BLaER1 (cell line): Measurements from ENCODE around the gene BLMH.

Experiments used
- H3K27ac ChIP-seq: shearing (Covaris generic); formaldehyde crosslinking; 2 replicates; pipeline ENCODE4 v1.8.1; 2022
- H3K27me3 ChIP-seq: shearing (Covaris generic); formaldehyde crosslinking; 2 replicates; pipeline ENCODE4 v1.8.1; 2022
- H3K36me3 ChIP-seq: shearing (Covaris generic); formaldehyde crosslinking; 2 replicates; pipeline ENCODE4 v1.8.1; 2022
- H3K4me1 ChIP-seq: shearing (Covaris generic); formaldehyde crosslinking; 2 replicates; pipeline ENCODE4 v1.8.1; 2022
- H3K4me2 ChIP-seq: shearing (Covaris generic); formaldehyde crosslinking; 2 replicates; pipeline ENCODE4 v1.8.1; 2022
- H3K4me3 ChIP-seq: shearing (Covaris generic); formaldehyde crosslinking; 2 replicates; pipeline ENCODE4 v1.8.1; 2022
- H3K9ac ChIP-seq: shearing (Covaris generic); formaldehyde crosslinking; 2 replicates; pipeline ENCODE4 v1.8.1; 2022
- H3K9me3 ChIP-seq: shearing (Covaris generic); formaldehyde crosslinking; 2 replicates; pipeline ENCODE4 v1.8.1; 2022
- H4K20me1 ChIP-seq: shearing (Covaris generic); formaldehyde crosslinking; 2 replicates; pipeline ENCODE4 v1.8.1; 2022
- Cebpa-rat ChIP-seq: shearing (Covaris generic); IDR thresholded peaks from 2 replicates; pipeline ENCODE4 v1.8.1; 2022

BLMH gene

GRCh38 chr17:30222721-30223175 lies 69.0 kb downstream of the BLMH start:
- no peaks in the 10 kb centered on the region for H3K9me3 ChIP-seq
- H3K4me1 ChIP-seq = peaks cover 4% of the 10 kb centered on the region
- H3K9ac ChIP-seq = no peak overlapping the region
- no peak overlapping the region for H3K4me2 ChIP-seq
- no peaks in the 10 kb centered on the region for H3K27me3 ChIP-seq
- no peaks in the 10 kb centered on the region for H4K20me1 ChIP-seq
- H3K27ac ChIP-seq = no peak overlapping the region
- TF ChIP-seq Cebpa-rat = no peak
- no peaks in the 10 kb centered on the region for H3K36me3 ChIP-seq
- H3K4me3 ChIP-seq = no peak overlapping the region

DNA sequence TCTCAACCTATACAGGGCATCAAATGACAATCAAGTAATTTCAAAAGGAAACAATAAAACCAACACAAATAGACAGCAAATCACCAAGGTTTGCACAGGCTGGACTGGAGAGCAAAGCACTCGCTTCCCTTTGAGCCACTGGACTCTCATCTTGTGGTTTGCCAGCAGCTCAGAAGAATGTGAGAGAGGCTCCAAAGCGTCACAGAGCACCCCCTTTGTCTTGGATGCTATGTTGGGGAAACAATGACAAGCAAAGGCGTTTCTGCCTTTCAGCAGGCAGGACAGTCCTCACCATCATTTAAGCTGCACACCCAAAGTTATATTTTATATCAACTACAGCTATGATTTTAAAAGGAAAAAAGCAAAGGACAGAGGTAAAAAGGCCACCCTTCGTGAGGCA lies 69.5 kb downstream of the BLMH start:
- Histone ChIP-seq H3K27ac (no peak overlapping the region), H3K4me1 (no peaks in the 10 kb centered on the region), H3K9ac (no peak overlapping the region)

DNA sequence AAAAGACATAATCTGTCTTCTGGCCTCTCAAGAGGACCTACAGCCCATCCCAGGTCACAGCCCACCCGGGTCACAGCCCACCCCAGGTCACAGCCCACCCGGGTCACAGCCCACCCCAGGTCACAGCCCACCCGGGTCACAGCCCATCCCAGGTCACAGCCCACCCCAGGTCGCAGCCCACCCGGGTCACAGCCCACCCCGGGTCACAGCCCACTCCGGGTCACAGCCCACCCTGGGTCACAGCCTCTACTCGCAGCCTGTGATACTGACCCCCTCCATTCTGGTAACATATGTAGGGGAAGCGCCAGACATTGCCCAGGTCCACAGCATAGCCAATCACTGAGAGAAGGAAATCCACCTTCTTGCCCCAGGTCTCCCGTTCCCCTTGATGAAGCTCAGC lies 70.4 kb downstream of the BLMH start:
- no peaks in the 10 kb centered on the region for H3K4me1 ChIP-seq
- no peak overlapping the region for H3K27ac ChIP-seq
- H4K20me1 ChIP-seq = no peaks in the 10 kb centered on the region
- no peak for TF ChIP-seq Cebpa-rat
- H3K9ac ChIP-seq = no peak overlapping the region
- H3K9me3 ChIP-seq = no peaks in the 10 kb centered on the region
- H3K36me3 ChIP-seq = no peaks in the 10 kb centered on the region
- H3K4me2 ChIP-seq = no peak overlapping the region
- H3K27me3 ChIP-seq = no peaks in the 10 kb centered on the region
- H3K4me3 ChIP-seq = no peak overlapping the region

More for the DNA sequence above, 69.5 kb downstream of the BLMH start:
- no peak overlapping the region for H3K4me3 ChIP-seq
- no peaks in the 10 kb centered on the region for H3K36me3 ChIP-seq
- no peaks in the 10 kb centered on the region for H3K9me3 ChIP-seq
- H3K4me2 ChIP-seq = no peak overlapping the region
- no peaks in the 10 kb centered on the region for H4K20me1 ChIP-seq
- H3K27me3 ChIP-seq = no peaks in the 10 kb centered on the region
- TF ChIP-seq Cebpa-rat = no peak

DNA sequence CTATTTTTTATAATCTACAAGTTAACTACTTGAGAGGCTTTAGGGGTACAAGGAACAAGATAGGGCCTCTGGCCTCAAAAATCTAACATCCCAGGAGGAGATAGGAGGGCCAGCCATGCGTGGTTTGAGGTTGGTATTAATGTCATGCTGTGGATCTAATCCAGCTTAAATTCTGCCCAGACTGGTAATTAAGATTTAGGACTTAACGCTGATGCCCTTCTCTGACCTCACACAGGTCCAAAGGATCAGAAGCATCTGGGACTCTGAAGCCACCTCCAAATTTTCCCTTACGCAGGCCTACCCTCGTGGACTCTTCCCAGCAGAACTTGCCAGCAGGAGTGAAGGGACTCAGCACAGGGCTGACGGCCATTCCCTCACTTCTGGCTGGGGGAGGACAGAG lies 71.3 kb downstream of the BLMH start:
- Histone ChIP-seq H3K27me3 (no peaks in the 10 kb centered on the region), H3K9ac (no peak overlapping the region), H3K4me3 (no peak overlapping the region), H3K27ac (no peak overlapping the region), H3K9me3 (no peaks in the 10 kb centered on the region), H3K4me1 (no peaks in the 10 kb centered on the region), H3K36me3 (no peaks in the 10 kb centered on the region), H3K4me2 (no peak overlapping the region), H4K20me1 (no peaks in the 10 kb centered on the region)
- TF ChIP-seq Cebpa-rat = no peak

- H3K36me3 ChIP-seq = no peaks in the 10 kb centered on the region
- no peak for TF ChIP-seq Cebpa-rat
- no peaks in the 10 kb centered on the region for H4K20me1 ChIP-seq
- H3K27ac ChIP-seq = no peak overlapping the region
- no peaks in the 10 kb centered on the region for H3K27me3 ChIP-seq
- no peak overlapping the region for H3K4me3 ChIP-seq
- no peak overlapping the region for H3K4me2 ChIP-seq
- H3K9me3 ChIP-seq = no peaks in the 10 kb centered on the region
- no peak overlapping the region for H3K9ac ChIP-seq
- H3K4me1 ChIP-seq = no peaks in the 10 kb centered on the region
Measured at GRCh38 chr17:30219833-30220232, 71.9 kb downstream of the BLMH start.

DNA sequence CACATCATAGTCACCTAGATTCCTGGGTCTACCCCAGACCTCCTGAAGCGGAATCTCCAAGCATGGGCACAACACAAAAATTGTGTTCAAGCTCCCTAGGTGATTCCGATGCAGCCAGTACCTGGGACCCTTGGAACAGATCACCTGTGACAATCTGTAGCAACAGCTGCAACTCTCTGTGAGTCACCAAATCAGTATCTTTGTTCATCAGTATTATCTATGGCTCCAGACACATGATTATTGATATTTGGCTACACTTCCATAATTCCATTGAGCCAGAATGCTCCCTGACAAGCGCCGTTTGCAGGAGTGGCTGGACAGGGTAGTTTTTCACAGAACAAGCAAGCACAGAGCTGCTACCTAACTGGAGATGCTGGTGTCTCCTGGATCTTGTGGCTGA lies 72.4 kb downstream of the BLMH start:
- no peak overlapping the region for H3K27ac ChIP-seq
- no peaks in the 10 kb centered on the region for H3K36me3 ChIP-seq
- no peak overlapping the region for H3K9ac ChIP-seq
- TF ChIP-seq Cebpa-rat = no peak
- no peaks in the 10 kb centered on the region for H3K27me3 ChIP-seq
- H3K4me1 ChIP-seq = no peaks in the 10 kb centered on the region
- H3K9me3 ChIP-seq = no peaks in the 10 kb centered on the region
- H4K20me1 ChIP-seq = no peaks in the 10 kb centered on the region
- H3K4me3 ChIP-seq = no peak overlapping the region
- H3K4me2 ChIP-seq = no peak overlapping the region

- Histone ChIP-seq H4K20me1 (no peaks in the 10 kb centered on the region), H3K9me3 (no peaks in the 10 kb centered on the region), H3K36me3 (no peaks in the 10 kb centered on the region), H3K27me3 (no peaks in the 10 kb centered on the region), H3K4me2 (no peak overlapping the region), H3K4me1 (no peaks in the 10 kb centered on the region), H3K4me3 (no peak overlapping the region), H3K27ac (no peak overlapping the region), H3K9ac (no peak overlapping the region)
- no peak for TF ChIP-seq Cebpa-rat
Measured at GRCh38 chr17:30218799-30219198, 72.9 kb downstream of the BLMH start.

DNA sequence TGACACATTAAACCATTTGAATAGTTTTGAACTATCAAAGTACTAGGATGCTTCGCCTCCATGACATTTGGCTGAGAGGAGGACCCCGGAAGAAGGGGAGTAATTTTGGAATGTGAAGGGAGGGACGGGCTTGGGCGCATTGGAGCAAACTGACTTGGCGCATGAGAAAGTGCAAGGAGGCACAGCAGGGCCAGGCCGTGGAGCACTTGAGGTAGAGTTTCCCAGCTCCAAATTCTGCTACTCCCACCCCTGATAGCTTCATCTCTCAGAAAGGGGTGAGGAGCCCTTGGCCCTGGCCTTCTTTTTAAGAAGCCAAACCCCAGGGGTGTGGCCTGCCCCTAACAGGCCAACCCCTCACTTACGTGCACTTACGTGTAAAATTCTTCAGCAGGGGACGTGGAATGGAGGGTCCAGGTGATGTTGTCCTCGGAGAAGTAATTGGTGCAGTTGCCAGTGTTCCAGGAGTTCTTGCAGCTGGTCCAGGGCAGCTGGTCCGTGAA lies 73.9 kb downstream of the BLMH start:
- H3K9me3 ChIP-seq = no peaks in the 10 kb centered on the region
- no peaks in the 10 kb centered on the region for H3K4me1 ChIP-seq
- H3K9ac ChIP-seq = no peak overlapping the region
- H3K4me2 ChIP-seq = no peak overlapping the region
- TF ChIP-seq Cebpa-rat = no peak
- no peak overlapping the region for H3K27ac ChIP-seq
- H3K36me3 ChIP-seq = no peaks in the 10 kb centered on the region
- no peaks in the 10 kb centered on the region for H3K27me3 ChIP-seq
- no peak overlapping the region for H3K4me3 ChIP-seq
- H4K20me1 ChIP-seq = no peaks in the 10 kb centered on the region

DNA sequence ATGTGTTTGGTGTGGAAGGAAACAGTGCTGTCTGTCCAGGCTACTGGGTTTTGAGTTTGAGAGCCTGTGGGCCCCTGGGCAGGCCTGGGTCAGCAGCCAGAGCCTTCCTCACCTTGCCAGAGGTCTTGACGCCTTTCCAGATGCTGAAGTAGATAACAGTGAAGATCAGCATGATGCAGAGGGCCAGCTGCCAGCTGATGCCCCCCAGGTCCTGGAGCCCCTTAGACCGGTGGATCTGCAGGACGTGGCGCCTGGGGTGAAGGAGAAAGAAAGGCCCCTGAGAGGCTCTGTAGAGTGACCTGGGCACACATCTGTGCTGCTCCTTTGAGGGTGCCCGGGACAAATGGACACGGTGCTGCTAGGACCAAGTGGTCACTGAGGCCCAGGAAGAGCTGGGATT lies 74.7 kb downstream of the BLMH start:
- H3K4me1 ChIP-seq = no peaks in the 10 kb centered on the region
- no peak overlapping the region for H3K9ac ChIP-seq
- no peaks in the 10 kb centered on the region for H3K36me3 ChIP-seq
- H3K9me3 ChIP-seq = no peaks in the 10 kb centered on the region
- no peaks in the 10 kb centered on the region for H4K20me1 ChIP-seq
- no peak overlapping the region for H3K4me3 ChIP-seq
- H3K4me2 ChIP-seq = no peak overlapping the region
- H3K27me3 ChIP-seq = no peaks in the 10 kb centered on the region
- no peak overlapping the region for H3K27ac ChIP-seq
- TF ChIP-seq Cebpa-rat = no peak

DNA sequence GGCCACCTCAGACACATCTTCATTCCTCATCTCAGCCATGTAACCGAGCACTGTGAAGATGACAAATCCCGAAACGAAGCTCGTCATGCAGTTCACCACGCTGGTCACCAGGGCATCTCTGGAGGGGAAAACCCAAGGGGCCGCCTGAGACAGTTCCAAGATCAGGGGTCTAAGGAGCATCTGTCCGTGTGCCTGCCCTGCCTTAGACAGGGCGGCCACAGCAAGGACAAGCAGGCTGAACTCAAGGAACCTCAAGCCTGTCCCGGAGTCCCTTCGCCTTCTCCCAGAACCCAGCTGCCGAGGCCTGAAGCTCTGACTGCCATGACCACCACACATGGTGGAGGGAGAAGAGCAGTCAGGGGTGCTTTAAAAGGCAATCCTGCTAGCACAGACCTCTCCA lies 79.0 kb downstream of the BLMH start:
- Histone ChIP-seq H4K20me1 (no peaks in the 10 kb centered on the region), H3K27me3 (no peaks in the 10 kb centered on the region), H3K9me3 (no peaks in the 10 kb centered on the region), H3K36me3 (no peaks in the 10 kb centered on the region), H3K4me3 (no peak overlapping the region), H3K4me2 (no peak overlapping the region), H3K27ac (no peak overlapping the region), H3K9ac (no peak overlapping the region), H3K4me1 (peaks cover 10% of the 10 kb centered on the region)
- no peak for TF ChIP-seq Cebpa-rat

- Histone ChIP-seq H4K20me1 (no peaks in the 10 kb centered on the region), H3K4me3 (no peak overlapping the region), H3K9me3 (no peaks in the 10 kb centered on the region), H3K27me3 (no peaks in the 10 kb centered on the region), H3K27ac (no peak overlapping the region), H3K9ac (no peak overlapping the region), H3K4me2 (no peak overlapping the region), H3K36me3 (no peaks in the 10 kb centered on the region), H3K4me1 (peaks cover 11% of the 10 kb centered on the region)
- no peak for TF ChIP-seq Cebpa-rat
Measured at GRCh38 chr17:30211371-30211770, 80.4 kb downstream of the BLMH start.
